ENCODE measurements around the gene MVB12B. TPM values are rescaled to one million over a fixed set of nuclear protein-coding genes. Genes with fewer than 3 reads are reported as not detected.
A peak's percentile ranks its signal among the peaks of the same experiment; 100 is the strongest.
"Not testable (repeated sequence)": the region's sequence is repeated elsewhere in the genome, so short reads cannot be mapped to it uniquely, and the experiment has no call there.

The MVB12B gene
- total and polyA plus RNA-seq, 2 donors from 2014 or later, result 4.5 to 12.3 TPM

GRCh38 chr9:126474206-126474765, 147.7 kb downstream of the MVB12B start:
- H3K9me3 ChIP-seq (ENCODE audit: control insufficient read depth in 2 of 3, insufficient read depth in 1 of 3, low read length in 3 of 3), result no peaks in the 10 kb centered on the region
- peaks cover 0 to 2% (median 0%) of the 10 kb centered on the region in 3 donors for H3K4me1 ChIP-seq (ENCODE audit: control insufficient read depth in 2 of 3, insufficient read depth in 2 of 3, low read depth in 1 of 3, low read length in 3 of 3)
- intact Hi-C loops (cut with DNase I), result no loop called here
- no peak overlapping the region for H3K9ac ChIP-seq (ENCODE audit: low read length in 3 of 3)
- H3K36me3 ChIP-seq (ENCODE audit: control insufficient read depth in 2 of 3, insufficient read depth in 3 of 3, low read length in 3 of 3), result no peaks in the 10 kb centered on the region
- H3K4me3 ChIP-seq (ENCODE audit: low read length in 3 of 3), result no peak overlapping the region
- FAIRE-seq, result no peak
- TF ChIP-seq CTCF (IDR thresholded peaks at IDR 0.05; ENCODE audit: borderline replicate concordance, extremely low read depth, insufficient read depth), result no peak
- no peaks in the 10 kb centered on the region for H3K27me3 ChIP-seq (ENCODE audit: control insufficient read depth, insufficient read depth, low read length)
- DNase-seq, result no peak
- H3K27ac ChIP-seq (ENCODE audit: low read depth in 2 of 2, low read length in 2 of 2), result no peak overlapping the region

GRCh38 chr9:126474786-126475485, 148.3 kb downstream of the MVB12B start:
- no peak overlapping the region for H3K27ac ChIP-seq (ENCODE audit: low read depth in 2 of 2, low read length in 2 of 2)
- H3K9me3 ChIP-seq (ENCODE audit: control insufficient read depth in 2 of 3, insufficient read depth in 1 of 3, low read length in 3 of 3), result no peaks in the 10 kb centered on the region
- no peak overlapping the region for H3K9ac ChIP-seq (ENCODE audit: low read length in 3 of 3)
- H3K36me3 ChIP-seq (ENCODE audit: control insufficient read depth in 2 of 3, insufficient read depth in 3 of 3, low read length in 3 of 3), result no peaks in the 10 kb centered on the region
- no peak for TF ChIP-seq CTCF (IDR thresholded peaks at IDR 0.05; ENCODE audit: borderline replicate concordance, extremely low read depth, insufficient read depth)
- peaks cover 0 to 2% (median 0%) of the 10 kb centered on the region in 3 donors for H3K4me1 ChIP-seq (ENCODE audit: control insufficient read depth in 2 of 3, insufficient read depth in 2 of 3, low read depth in 1 of 3, low read length in 3 of 3)
- intact Hi-C loops (cut with DNase I), result no loop called here
- FAIRE-seq (no peak), DNase-seq (peak in 1 of 5 donors; percentile 39)
- no peaks in the 10 kb centered on the region for H3K27me3 ChIP-seq (ENCODE audit: control insufficient read depth, insufficient read depth, low read length)
- no peak overlapping the region for H3K4me3 ChIP-seq (ENCODE audit: low read length in 3 of 3)

- no peaks in the 10 kb centered on the region for H3K27me3 ChIP-seq (ENCODE audit: control insufficient read depth, insufficient read depth, low read length)
Observed at GRCh38 chr9:126475933-126476555, 149.4 kb downstream of the MVB12B start.

GRCh38 chr9:126477432-126477831, 150.8 kb downstream of the MVB12B start:
- intact Hi-C loops (cut with DNase I); H3K4me1 ChIP-seq (ENCODE audit: control insufficient read depth in 2 of 3, insufficient read depth in 2 of 3, low read depth in 1 of 3, low read length in 3 of 3); H3K27me3 ChIP-seq (ENCODE audit: control insufficient read depth, insufficient read depth, low read length); DNase-seq; H3K9me3 ChIP-seq (ENCODE audit: control insufficient read depth in 2 of 3, insufficient read depth in 1 of 3, low read length in 3 of 3); H3K36me3 ChIP-seq (ENCODE audit: control insufficient read depth in 2 of 3, insufficient read depth in 3 of 3, low read length in 3 of 3); FAIRE-seq; H3K27ac ChIP-seq (ENCODE audit: low read depth in 2 of 2, low read length in 2 of 2); H3K9ac ChIP-seq (ENCODE audit: low read length in 3 of 3); H3K4me3 ChIP-seq (ENCODE audit: low read length in 3 of 3): not testable (repeated sequence)

More at GRCh38 chr9:126475933-126476555, 149.4 kb downstream of the MVB12B start:
- no peaks in the 10 kb centered on the region for H3K9me3 ChIP-seq (ENCODE audit: control insufficient read depth in 2 of 3, insufficient read depth in 1 of 3, low read length in 3 of 3)
- H3K4me3 ChIP-seq (ENCODE audit: low read length in 3 of 3), result no peak overlapping the region
- H3K36me3 ChIP-seq (ENCODE audit: control insufficient read depth in 2 of 3, insufficient read depth in 3 of 3, low read length in 3 of 3), result no peaks in the 10 kb centered on the region
- DNase-seq, result peak in 1 of 5 donors; percentile 27
- peaks cover 0 to 2% (median 0%) of the 10 kb centered on the region in 3 donors for H3K4me1 ChIP-seq (ENCODE audit: control insufficient read depth in 2 of 3, insufficient read depth in 2 of 3, low read depth in 1 of 3, low read length in 3 of 3)
- intact Hi-C loops (cut with DNase I), result no loop called here
- TF ChIP-seq CTCF (IDR thresholded peaks at IDR 0.05; ENCODE audit: borderline replicate concordance, extremely low read depth, insufficient read depth), result no peak
- H3K27ac ChIP-seq (ENCODE audit: low read depth in 2 of 2, low read length in 2 of 2), result no peak overlapping the region
- H3K9ac ChIP-seq (ENCODE audit: low read length in 3 of 3), result no peak overlapping the region
- no peak for FAIRE-seq

All from kidney (tissue), 14 donors.